CD4-positive, alpha-beta T cell (primary cell): ENCODE measurements around the gene ARFGEF3. TPM values are rescaled to one million over a fixed set of nuclear protein-coding genes. Genes with fewer than 3 reads are reported as not detected.
A peak's percentile ranks its signal among the peaks of the same experiment; 100 is the strongest.

Experiments used
- ATAC-seq: fragments of 200-7000 bp; cut with Tn5 transposase; one replicate; pipeline ENCODE4 v1.10.0; 2022; ENCODE audit warnings: mild to moderate bottlenecking; ENCODE audit not compliant: poor library complexity
- CTCF ChIA-PET: fragments of 350-600 bp; sonication (Branson Sonifier 250); formaldehyde crosslinking; loops from one replicate; lab custom pipeline; 2021; ENCODE audit warnings: antibody characterized with exemption, inconsistent platforms; lab: Charles Lee
- POLR2A ChIA-PET: fragments of 350-600 bp; sonication (Branson Sonifier 250); formaldehyde crosslinking; loops from one replicate; lab custom pipeline; 2021; ENCODE audit warnings: antibody characterized with exemption, inconsistent platforms; lab: Charles Lee
- DNase-seq, 14 experiments: peaks; one replicate each; pipeline ENCODE4 v3.0.0-alpha.2; 2013 to 2020; ENCODE audit warnings: mixed read lengths in 2 of 14
- H3K27ac ChIP-seq, 2 donors: one replicate each; pipeline versions ENCODE4 v1.5.1 to v1.7.0; 2013; ENCODE audit warnings: low read length in 2 of 2, low read depth in 1 of 2, mild to moderate bottlenecking in 1 of 2
- H3K27me3 ChIP-seq, 2 experiments: 1 replicate in 1 of 2; 2 replicates in 1 of 2; pipeline versions ENCODE4 v1.6.1 to v1.7.0; 2013; ENCODE audit warnings: low read length in 2 of 2, control low read depth in 1 of 2, mild to moderate bottlenecking in 1 of 2, moderate library complexity in 1 of 2; ENCODE audit not compliant: insufficient read depth in 2 of 2, control insufficient read depth in 1 of 2
- H3K36me3 ChIP-seq: one replicate; pipeline ENCODE4 v1.6.1; 2013; ENCODE audit warnings: low read length, control low read depth; ENCODE audit not compliant: insufficient read depth
- H3K4me1 ChIP-seq: one replicate; pipeline ENCODE4 v1.6.1; 2013; ENCODE audit warnings: low read length, control low read depth; ENCODE audit not compliant: insufficient read depth
- H3K4me3 ChIP-seq: one replicate; pipeline ENCODE4 v1.5.1; 2013; ENCODE audit warnings: mild to moderate bottlenecking, low read length, moderate library complexity
- H3K9me3 ChIP-seq, 2 experiments: 1 replicate in 1 of 2; 2 replicates in 1 of 2; pipeline versions ENCODE4 v1.6.1 to v1.7.0; 2013; ENCODE audit warnings: low read length in 2 of 2, mild to moderate bottlenecking in 2 of 2, control low read depth in 1 of 2, moderate library complexity in 1 of 2; ENCODE audit not compliant: control insufficient read depth in 1 of 2, insufficient read depth in 1 of 2
- H3K27ac Mint-ChIP-seq: one replicate; pipeline ENCODE4 v1.8.0; 2020; ENCODE audit warnings: mixed read lengths
- H3K27me3 Mint-ChIP-seq: one replicate; pipeline ENCODE4 v1.8.0; 2021; ENCODE audit warnings: mixed read lengths
- H3K36me3 Mint-ChIP-seq: one replicate; pipeline ENCODE4 v1.8.0; 2021; ENCODE audit warnings: low read depth, mixed read lengths
- H3K4me1 Mint-ChIP-seq: one replicate; pipeline ENCODE4 v1.8.0; 2021; ENCODE audit warnings: low read depth, mixed read lengths
- H3K4me3 Mint-ChIP-seq: one replicate; pipeline ENCODE4 v1.8.0; 2020; ENCODE audit warnings: mild to moderate bottlenecking, mixed read lengths
- H3K9me3 Mint-ChIP-seq: one replicate; pipeline ENCODE4 v1.8.0; 2020; ENCODE audit warnings: mixed read lengths
- CTCF ChIP-seq: fragments of 200-600 bp; IDR thresholded peaks from one replicate; pipeline ENCODE4 v1.8.0; 2022; ENCODE audit warnings: antibody characterized with exemption, mild to moderate bottlenecking
- intact Hi-C, 2 experiments: fragments of 100-400 bp; cut with DNase I in 1 of 2; cut with micrococcal nuclease in 1 of 2; formaldehyde crosslinking; loops; one replicate each; pipeline versions ENCODE4 v1.15.1 to v1.9.0; 2023 to 2025; cut with DNase I, micrococcal nuclease
- total RNA-seq, 174 experiments: library from RNA in 2 of 174; stranded (reverse) in 2 of 174; gene quantifications; one replicate each; pipeline ENCODE4 v1.2.3 and lab custom pipeline; 2021 to 2026

ARFGEF3 gene
- total RNA-seq, 2 experiments from 2014 or later: not detected

- Mint-ChIP-seq H3K27ac (no peak overlapping the region), H3K4me3 (no peak overlapping the region), H3K9me3 (no peaks in the 10 kb centered on the region), H3K4me1 (no peaks in the 10 kb centered on the region), H3K27me3 (peaks cover 19% of the 10 kb centered on the region), H3K36me3 (no peaks in the 10 kb centered on the region)
- H3K27ac ChIP-seq: no peak overlapping the region
- ATAC-seq (no peak), DNase-seq (no peak)
- H3K27me3 ChIP-seq: no peaks in the 10 kb centered on the region
- POLR2A ChIA-PET: interaction anchor here (0.6 kb wide), 1 partner anchor 111 kb away, joined by 3 read pairs; no protein-coding TSS in a partner anchor
- no peak for TF ChIP-seq CTCF
- intact Hi-C loops: no loop called here
- H3K4me3 ChIP-seq: no peak overlapping the region
- H3K9me3 ChIP-seq: no peaks in the 10 kb centered on the region
- CTCF ChIA-PET: no interaction called here
- H3K36me3 ChIP-seq: no peaks in the 10 kb centered on the region
- H3K4me1 ChIP-seq: no peaks in the 10 kb centered on the region
Observed at GRCh38 chr6:138371720-138372119, 210.0 kb downstream of the ARFGEF3 start.

DNA sequence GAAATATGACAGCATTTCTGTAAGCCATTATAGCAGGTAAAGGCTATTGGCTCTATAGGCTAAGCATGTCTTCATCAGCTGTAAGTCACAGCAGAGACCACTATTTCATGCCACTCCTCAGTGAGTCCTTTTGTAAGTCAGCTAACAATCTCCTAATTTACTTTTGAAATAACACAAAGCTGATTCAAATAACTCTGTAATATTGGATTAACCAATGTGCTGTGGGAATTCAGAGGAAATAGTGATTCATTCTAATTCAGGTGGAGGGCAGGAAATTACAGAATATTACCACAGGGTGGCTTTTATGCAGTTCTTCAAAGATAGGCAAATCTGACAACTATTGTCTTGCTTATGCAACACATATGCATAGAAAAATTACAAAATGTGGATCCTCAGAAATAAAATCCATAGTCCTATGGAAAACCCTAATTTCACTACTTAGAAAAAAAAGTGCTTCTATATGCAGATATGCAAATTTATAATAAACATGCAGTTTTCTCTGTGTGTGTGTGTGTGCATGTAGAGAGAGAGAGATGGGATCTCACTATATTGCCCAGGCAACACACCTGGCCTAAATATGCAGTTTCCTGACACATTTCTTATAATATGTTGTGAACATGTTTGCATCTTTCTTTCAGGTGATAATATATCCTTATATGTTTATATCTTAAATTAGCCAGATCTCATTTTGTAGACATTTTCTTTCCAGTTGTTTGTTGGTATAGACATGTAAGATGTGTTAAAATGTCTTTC lies 211.1 kb downstream of the ARFGEF3 start:
- H3K4me3 Mint-ChIP-seq: no peak overlapping the region
- no peak overlapping the region for H3K4me3 ChIP-seq
- H3K27me3 Mint-ChIP-seq: peaks cover 15% of the 10 kb centered on the region
- ChIA-PET CTCF (interaction anchor here (0.9 kb wide), 1 partner anchor 138 kb away, joined by 3 read pairs; no protein-coding TSS in a partner anchor), POLR2A (interaction anchor here (0.6 kb wide), 1 partner anchor 72 kb away, joined by 3 read pairs; no protein-coding TSS in a partner anchor)
- H3K36me3 ChIP-seq: no peaks in the 10 kb centered on the region
- no peak overlapping the region for H3K27ac ChIP-seq
- peak; percentile 49 for ATAC-seq
- DNase-seq: peak in 3 of 14 experiments; percentile 20 to 30 (median 21)
- H3K27me3 ChIP-seq: no peaks in the 10 kb centered on the region
- no peaks in the 10 kb centered on the region for H3K4me1 Mint-ChIP-seq
- no peaks in the 10 kb centered on the region for H3K36me3 Mint-ChIP-seq
- intact Hi-C loops: no loop called here
- TF ChIP-seq CTCF: peak; percentile 23
- H3K27ac Mint-ChIP-seq: no peak overlapping the region
- no peaks in the 10 kb centered on the region for H3K9me3 ChIP-seq
- no peaks in the 10 kb centered on the region for H3K9me3 Mint-ChIP-seq
- no peaks in the 10 kb centered on the region for H3K4me1 ChIP-seq

- intact Hi-C loops: no loop called here
- Mint-ChIP-seq H3K9me3 (no peaks in the 10 kb centered on the region), H3K4me1 (no peaks in the 10 kb centered on the region), H3K27me3 (peaks cover 15% of the 10 kb centered on the region), H3K36me3 (no peaks in the 10 kb centered on the region), H3K27ac (no peak overlapping the region), H3K4me3 (no peak overlapping the region)
- Histone ChIP-seq H3K4me3 (no peak overlapping the region), H3K9me3 (no peaks in the 10 kb centered on the region), H3K27ac (no peak overlapping the region), H3K4me1 (no peaks in the 10 kb centered on the region), H3K36me3 (no peaks in the 10 kb centered on the region), H3K27me3 (no peaks in the 10 kb centered on the region)
- ChIA-PET POLR2A (no interaction called here), CTCF (no interaction called here)
- no peak for DNase-seq
- ATAC-seq: no peak
- TF ChIP-seq CTCF: no peak
Observed at GRCh38 chr6:138374230-138374629, 212.5 kb downstream of the ARFGEF3 start.
